GM12878 (cell line): Measurements from ENCODE around the gene NINJ1. TPM values are rescaled to one million over a fixed set of nuclear protein-coding genes. Genes with fewer than 3 reads are reported as not detected.

ENCODE experiments used
- ATAC-seq: fragments of 200-7000 bp; cut with Tn5 transposase; 3 replicates; pipeline ENCODE4 v1.9.1; 2020; ENCODE audit warnings: mild to moderate bottlenecking, moderate library complexity
- BruUV-seq: library from RNA; stranded (reverse); fragments of 400-500 nt; replicated peaks from 2 replicates; lab custom pipeline; 2021; lab: Mats Ljungman, UMichigan
- CTCF ChIA-PET: fragments of 300-600 bp; sonication (Branson Sonifier 250); formaldehyde crosslinking; extraction: SDS; loops from one replicate; lab custom pipeline; 2021; ENCODE audit warnings: inconsistent platforms; lab: Yijun Ruan, JAX
- POLR2A ChIA-PET: fragments of 350-600 bp; formaldehyde crosslinking; extraction: SDS; loops from one replicate; lab custom pipeline; 2021; ENCODE audit warnings: inconsistent platforms; lab: Charles Lee
- RAD21 ChIA-PET: fragments of 300-600 bp; sonication (Branson Sonifier 250); formaldehyde crosslinking; loops from one replicate; lab custom pipeline; 2023; ENCODE audit warnings: antibody characterized with exemption; ENCODE audit not compliant: unreplicated experiment; lab: Charles Lee
- SMC1A ChIA-PET: fragments of 300-600 bp; sonication (Branson Sonifier 250); formaldehyde crosslinking; loops from one replicate; lab custom pipeline; 2023; ENCODE audit not compliant: unreplicated experiment, uncharacterized antibody; lab: Charles Lee
- DNase-seq: peaks from one replicate; pipeline ENCODE4 v3.0.0-alpha.2; 2011; ENCODE audit warnings: low read depth, low spot score
- FAIRE-seq: peaks from 3 replicates; lab custom pipeline; 2011; peaks lifted over from hg19 to GRCh38; lab: Jason Lieb, UNC
- H2AFZ ChIP-seq: 2 replicates; pipeline ENCODE4 v1.6.0; 2011; ENCODE audit warnings: low read depth, low read length, control low read depth; ENCODE audit not compliant: control insufficient read depth
- H3K27ac ChIP-seq: 2 replicates; pipeline ENCODE4 v1.5.1; 2011; ENCODE audit warnings: control low read depth; ENCODE audit not compliant: control insufficient read depth, insufficient read depth
- H3K27me3 ChIP-seq, 2 experiments: replicated peaks in 1 of 2; 2 replicates each; pipeline versions ENCODE4 v1.6.0 to v1.6.1; 2011; ENCODE audit warnings: low read length in 1 of 2; ENCODE audit not compliant: control insufficient read depth in 2 of 2, insufficient read depth in 2 of 2
- H3K36me3 ChIP-seq, 2 experiments: 2 replicates each; pipeline ENCODE4 v1.5.1; 2011; ENCODE audit warnings: low read length in 1 of 2; ENCODE audit not compliant: control insufficient read depth in 2 of 2, insufficient read depth in 2 of 2
- H3K4me1 ChIP-seq: 2 replicates; pipeline ENCODE4 v1.6.1; 2011; ENCODE audit warnings: mild to moderate bottlenecking, low read length, moderate library complexity, mixed read lengths; ENCODE audit not compliant: control insufficient read depth, insufficient read depth
- H3K4me2 ChIP-seq: 2 replicates; pipeline ENCODE4 v1.6.0; 2011; ENCODE audit warnings: control low read depth; ENCODE audit not compliant: control insufficient read depth, insufficient read depth
- H3K4me3 ChIP-seq: fragments of 200-600 bp; sonication (generic); 2 replicates; pipeline ENCODE4 v1.5.1; 2016
- H3K79me2 ChIP-seq: 2 replicates; pipeline ENCODE4 v1.6.0; 2011; ENCODE audit warnings: low read length; ENCODE audit not compliant: control insufficient read depth, insufficient read depth
- H3K9ac ChIP-seq: 2 replicates; pipeline ENCODE4 v1.8.0; 2011; ENCODE audit warnings: low read length, control low read depth, mixed read lengths; ENCODE audit not compliant: control insufficient read depth, insufficient read depth
- H3K9me3 ChIP-seq: replicated peaks from 3 replicates; pipeline ENCODE4 v1.5.1; 2011; ENCODE audit warnings: mild to moderate bottlenecking, low read length; ENCODE audit not compliant: control insufficient read depth, insufficient read depth
- H4K20me1 ChIP-seq: 2 replicates; pipeline ENCODE4 v1.6.0; 2011; ENCODE audit not compliant: control insufficient read depth, insufficient read depth
- ATF7 ChIP-seq: fragments of 450-650 bp; IDR thresholded peaks from 2 replicates; pipeline ENCODE4 v1.6.1; 2016; ENCODE audit warnings: low read depth, mild to moderate bottlenecking
- CUX1 ChIP-seq: IDR thresholded peaks from 2 replicates; pipeline ENCODE4 v1.6.1; 2012; ENCODE audit warnings: improper control_type of control experiment, low read depth, low read length; ENCODE audit not compliant: insufficient replicate concordance
- IKZF2 ChIP-seq, 2 experiments: fragments of 450-650 bp; IDR thresholded peaks; 2 replicates each; pipeline ENCODE4 v1.6.1; 2017; ENCODE audit warnings: mild to moderate bottlenecking in 2 of 2, moderate library complexity in 2 of 2
- MAX ChIP-seq: IDR thresholded peaks from 2 replicates; pipeline ENCODE4 v1.6.1; 2012; ENCODE audit warnings: low read depth, low read length, improper control_type of control experiment
- MEF2B ChIP-seq: fragments of 450-650 bp; IDR thresholded peaks from 2 replicates; pipeline ENCODE4 v1.6.1; 2018; ENCODE audit warnings: mild to moderate bottlenecking, moderate library complexity; ENCODE audit not compliant: partially characterized antibody, poor library complexity, severe bottlenecking
- NFYA ChIP-seq: IDR thresholded peaks from 2 replicates; pipeline ENCODE4 v1.6.1; 2011; ENCODE audit warnings: low read depth, mild to moderate bottlenecking, low read length, improper control_type of control experiment, borderline replicate concordance
- POLR2AphosphoS2 ChIP-seq: IDR thresholded peaks from 2 replicates; pipeline ENCODE4 v1.6.1; 2011; ENCODE audit warnings: low read depth, mild to moderate bottlenecking, low read length, improper control_type of control experiment, moderate library complexity
- RAD51 ChIP-seq: fragments of 450-650 bp; IDR thresholded peaks from 2 replicates; pipeline ENCODE4 v1.6.1; 2016; ENCODE audit warnings: moderate library complexity, mild to moderate bottlenecking, inconsistent platforms
- SMARCA5 ChIP-seq: fragments of 450-650 bp; IDR thresholded peaks from 2 replicates; pipeline ENCODE4 v1.6.1; 2017; ENCODE audit warnings: mild to moderate bottlenecking
- ZBTB40 ChIP-seq: fragments of 450-650 bp; IDR thresholded peaks from 2 replicates; pipeline ENCODE4 v1.6.1; 2016; ENCODE audit warnings: mild to moderate bottlenecking, moderate library complexity, borderline replicate concordance
- ZNF274 ChIP-seq: IDR thresholded peaks from one replicate; pipeline ENCODE4 v1.8.0; 2011; ENCODE audit not compliant: insufficient read length, insufficient read depth
- ZNF622 ChIP-seq: fragments of 450-650 bp; IDR thresholded peaks from 2 replicates; pipeline ENCODE4 v1.6.1; 2017; ENCODE audit warnings: mild to moderate bottlenecking, inconsistent platforms
- WGBS: methylation state at CpG from one replicate; pipeline ENCODE4 v1.1.6; 2016; ENCODE audit warnings: low lambda C conversion rate; ENCODE audit not compliant: insufficient replicate concordance, insufficient coverage; ENCODE audit errors: missing lambda C conversion rate; 5-methylcytosine and 5-hydroxymethylcytosine counted together
- in situ Hi-C: fragments of 300-500 bp; cut with MboI; formaldehyde crosslinking; loops from 9 replicates; pipeline ENCODE4 v1.14.3; 2018; ENCODE audit warnings: mixed read lengths
- intact Hi-C: fragments of 100-400 bp; cut with micrococcal nuclease; formaldehyde crosslinking; loops from one replicate; pipeline ENCODE4 v1.14.2; 2022; ENCODE audit not compliant: unreplicated experiment
- polyA plus RNA-seq, 11 experiments: library from polyadenylated mRNA; depleted of rRNA in 4 of 11; unstranded in 6 of 11; stranded (reverse) in 5 of 11; fragments of >200 nt; fragmentation: Nextera tagmentation in 4 of 11; fragmentation: Illumina TruSeq in 1 of 11; extraction: Ambion mirVana in 4 of 11; extraction: Trizol in 1 of 11; gene quantifications; 1 replicate in 1 of 11; 2 replicates in 10 of 11; pipeline versions ENCODE4 v1.2.1 to v1.2.3, GENCODE V29; 2011 to 2016; ENCODE audit warnings: inconsistent platforms in 2 of 11, missing spikeins in 2 of 11, low read depth in 1 of 11
- total RNA-seq, 4 experiments: library from RNA; depleted of rRNA in 3 of 4; stranded (reverse); fragments of >200 nt in 3 of 4; fragmentation: Illumina TruSeq in 1 of 4; extraction: Trizol in 1 of 4; gene quantifications; 2 replicates each; pipeline versions ENCODE4 v1.2.1 to v1.2.3, GENCODE V29; 2013 to 2021
- TF ChIP-seq, protein P1 (sequence below): IDR thresholded peaks from 2 replicates; pipeline ENCODE4 v1.6.1; 2011; ENCODE audit warnings: borderline replicate concordance, low read depth, mild to moderate bottlenecking, moderate library complexity, mixed read lengths, low read length; ENCODE audit not compliant: insufficient read depth; ENCODE audit errors: extremely low read length

The NINJ1 gene
- total and polyA plus RNA-seq, 10 of the 15 experiments (the other 5 are each of a cell fraction or from before 2014, with no cell fraction given), result 0.64 to 33.5 (median 17.1) TPM

DNA sequence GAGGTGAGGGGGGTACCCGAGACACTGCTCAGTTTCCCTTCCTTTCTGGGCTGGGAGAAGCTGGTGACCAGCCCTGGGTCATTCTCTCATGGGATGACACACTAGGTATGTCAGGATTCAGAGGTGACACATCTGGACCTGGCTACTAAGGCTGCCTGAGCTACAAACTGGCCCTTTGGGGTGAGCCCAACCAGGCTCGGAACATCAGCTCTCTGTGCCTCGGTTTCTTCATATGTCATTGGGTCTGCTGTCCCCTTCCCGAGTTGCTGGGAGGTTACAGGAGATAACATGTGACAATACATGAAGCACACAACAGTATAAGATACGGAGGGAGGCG, 26.3 kb downstream of the NINJ1 start:
- Histone ChIP-seq H3K27ac (no peak overlapping the region), H3K9ac (no peak overlapping the region), H3K79me2 (no peaks in the 10 kb centered on the region; the same call in 1 of the 2 replicates), H2AFZ (no peak overlapping the region), H3K4me3 (no peak overlapping the region), H3K4me1 (peaks cover 12% of the 10 kb centered on the region), H3K9me3 (peaks cover 2% of the 10 kb centered on the region; the same call in 2 of the 3 replicates), H4K20me1 (no peaks in the 10 kb centered on the region), H3K4me2 (no peak overlapping the region), H3K27me3 (no peaks in the 10 kb centered on the region), H3K36me3 (peaks cover 0 to 6% of the 10 kb centered on the region in 2 experiments; a peak in 2 of 4 replicates)
- in situ Hi-C loops, result loop anchor here (5.0 kb wide), 1 partner anchor 195 kb away; no protein-coding TSS in a partner anchor
- FAIRE-seq, result no peak
- no peak for ATAC-seq
- ChIA-PET SMC1A (interaction anchor here (0.9 to 3.3 kb wide), 13 partner anchors 10 to 459 kb away, joined by 3 to 28 read pairs (median 4); partner anchors contain the start of gene CARD19), RAD21 (interaction anchor here (1.1 to 6.8 kb wide), 8 partner anchors 11 to 151 kb away, joined by 3 to 77 read pairs (median 7); partner anchors contain the start of gene CARD19), CTCF (interaction anchor here (1.0 to 7.8 kb wide), 13 partner anchors 11 to 459 kb away, joined by 3 to 130 read pairs (median 10); partner anchors contain the start of genes CARD19 and NINJ1), POLR2A (interaction anchor here (1.0 to 2.5 kb wide), 3 partner anchors 9 to 458 kb away, joined by 4 to 11 read pairs (median 5); partner anchors contain the start of gene CARD19)
- intact Hi-C loops, result loop anchor here (2.0 to 5.0 kb wide), 2 partner anchors 47 to 855 kb away; no protein-coding TSS in a partner anchor
- no TSS peak for BruUV-seq
- WGBS, result 62% methylated on average over 6 of the region's 6 CpGs
- DNase-seq, result no peak
- TF ChIP-seq CUX1 (no peak), ZNF622 (no peak), MEF2B (no peak), MAX (no peak), IKZF2 (IDR thresholded peaks at IDR 0.05) (no peak), ATF7 (no peak), ZBTB40 (no peak), POLR2AphosphoS2 (no peak), NFYA (no peak), ZNF274 (no peak), SMARCA5 (no peak), RAD51 (no peak)
- TF ChIP-seq, protein P1, sequence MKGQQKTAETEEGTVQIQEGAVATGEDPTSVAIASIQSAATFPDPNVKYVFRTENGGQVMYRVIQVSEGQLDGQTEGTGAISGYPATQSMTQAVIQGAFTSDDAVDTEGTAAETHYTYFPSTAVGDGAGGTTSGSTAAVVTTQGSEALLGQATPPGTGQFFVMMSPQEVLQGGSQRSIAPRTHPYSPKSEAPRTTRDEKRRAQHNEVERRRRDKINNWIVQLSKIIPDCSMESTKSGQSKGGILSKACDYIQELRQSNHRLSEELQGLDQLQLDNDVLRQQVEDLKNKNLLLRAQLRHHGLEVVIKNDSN, result no peak
